ENCODE results near the gene DNPEP. TPM values are rescaled to one million over a fixed set of nuclear protein-coding genes. Genes with fewer than 3 reads are reported as not detected.

Gene DNPEP
- total and polyA plus RNA-seq, 2 of the 4 experiments (the other 2 are of a cell fraction): 74.2 to 89.4 TPM

DNA sequence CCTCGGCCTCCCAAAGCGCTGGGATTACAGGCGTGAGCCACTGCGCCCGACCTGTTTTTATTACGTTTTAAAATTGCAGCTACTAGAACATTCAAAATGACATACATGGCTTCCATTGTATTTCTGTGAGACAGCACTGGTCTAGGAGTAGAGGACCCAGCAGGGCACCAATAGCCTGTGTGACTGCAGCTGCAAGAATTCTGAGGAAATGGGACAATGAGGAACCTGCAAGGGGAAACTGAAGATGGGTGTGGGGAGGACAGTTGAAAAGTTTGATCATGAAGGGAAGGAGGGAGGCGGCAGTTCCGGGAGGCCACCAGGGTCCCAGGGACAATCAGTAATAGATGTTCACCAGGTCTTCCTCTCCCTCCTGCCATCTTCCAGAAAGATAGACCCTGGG lies 13.9 kb upstream of the DNPEP start:
- no peak for DNase-seq
- no peak for ATAC-seq (ENCODE audit: low read depth)
- Histone ChIP-seq H2AK9ac (replicated peaks; ENCODE audit: low read depth, low read length, poor library complexity) (no peak overlapping the region), H2BK20ac (ENCODE audit: low read depth, low read length) (no peak overlapping the region), H2AFZ (replicated peaks; ENCODE audit: low read length, poor library complexity) (no peak overlapping the region), H2BK5ac (ENCODE audit: low read depth, low read length, poor library complexity, severe bottlenecking) (no peak overlapping the region), H3K18ac (ENCODE audit: low read depth, low read length) (no peak overlapping the region), H4K91ac (ENCODE audit: insufficient read depth, low read depth, low read length) (no peak overlapping the region), H3K4me2 (ENCODE audit: low read depth, low read length) (no peak overlapping the region), H3K56ac (ENCODE audit: extremely low read depth, insufficient read depth, low read length) (no peak overlapping the region), H3K9me1 (ENCODE audit: insufficient read depth, low read length) (peaks cover 7% of the 10 kb centered on the region), H3K4ac (ENCODE audit: low read depth, low read length) (no peak overlapping the region), H3K4me3 (ENCODE audit: insufficient read depth, low read depth, low read length) (no peak overlapping the region), H3K23ac (ENCODE audit: low read depth, low read length) (no peak overlapping the region), H3K14ac (replicated peaks; ENCODE audit: low read depth, low read length) (no peak overlapping the region), H3K27me3 (ENCODE audit: control insufficient read depth, insufficient read depth, low read length) (no peaks in the 10 kb centered on the region; the same call in 1 of the 2 replicates), H3K79me1 (ENCODE audit: low read depth in 1 of 2, low read length in 2 of 2) (no peaks in the 10 kb centered on the region), H2BK120ac (ENCODE audit: low read depth, low read length) (no peak overlapping the region), H3K36me3 (ENCODE audit: control insufficient read depth, insufficient read depth, low read length) (no peaks in the 10 kb centered on the region), H4K5ac (ENCODE audit: low read depth, low read length) (no peak overlapping the region), H4K20me1 (ENCODE audit: insufficient read depth, low read length) (no peaks in the 10 kb centered on the region), H2BK15ac (ENCODE audit: low read depth, low read length) (no peak overlapping the region), H3K4me1 (ENCODE audit: control insufficient read depth, insufficient read depth, low read length) (peaks cover 14% of the 10 kb centered on the region), H3K27ac (ENCODE audit: insufficient read depth, low read length) (no peak overlapping the region), H3K9ac (ENCODE audit: low read depth, low read length) (no peak overlapping the region), H2AK5ac (ENCODE audit: low read depth, low read length) (no peak overlapping the region), H3K9me3 (ENCODE audit: control insufficient read depth, insufficient read depth, low read length) (no peaks in the 10 kb centered on the region), H4K8ac (ENCODE audit: low read depth in 2 of 2, low read length in 2 of 2) (no peak overlapping the region)
- ChIA-PET CTCF (interaction anchor here (1.2 to 4.0 kb wide), 4 partner anchors 9 to 129 kb away, joined by 4 to 36 read pairs (median 10); a partner anchor contains a TSS), POLR2A (ENCODE audit: unreplicated experiment) (no interaction called here)
- dilution Hi-C loops (cut with HindIII; ENCODE audit: low sequenced_read_pairs, unreplicated experiment): no loop called here
- WGBS, 2 experiments (ENCODE audit: extremely low coverage in 2 of 2, insufficient read length in 1 of 2): no CpG with 5 or more reads among the region's 8 CpGs
- no TSS peak for BruUV-seq (replicated peaks)
- TF ChIP-seq RFX5 (IDR thresholded peaks at IDR 0.05; ENCODE audit: low read depth, low read length): no peak
- intact Hi-C loops (cut with micrococcal nuclease): loop anchor here (2.0 kb wide), 1 partner anchor 51 kb away; no protein-coding TSS in a partner anchor
- in situ Hi-C loops (cut with MboI; ENCODE audit: low sequenced_read_pairs): loop anchor here (5.0 kb wide), 1 partner anchor 131 kb away; no protein-coding TSS in a partner anchor

Data from IMR-90 (cell line).